ENCODE measurements around the gene C3AR1.

C3AR1 gene

GRCh38 chr12:8037046-8037663 lies 29.0 kb downstream of the C3AR1 start:
- no peak for TF ChIP-seq CTCF (IDR thresholded peaks at IDR 0.05; ENCODE audit: low read depth, low read length, missing control alignments)
- no peak for DNase-seq (ENCODE audit: low read depth)
- H3K4me3 ChIP-seq (ENCODE audit: low read depth, low read length) = no peak overlapping the region
- in situ Hi-C loops (cut with HindIII; ENCODE audit: low sequenced_read_pairs) = no loop called here

DNA sequence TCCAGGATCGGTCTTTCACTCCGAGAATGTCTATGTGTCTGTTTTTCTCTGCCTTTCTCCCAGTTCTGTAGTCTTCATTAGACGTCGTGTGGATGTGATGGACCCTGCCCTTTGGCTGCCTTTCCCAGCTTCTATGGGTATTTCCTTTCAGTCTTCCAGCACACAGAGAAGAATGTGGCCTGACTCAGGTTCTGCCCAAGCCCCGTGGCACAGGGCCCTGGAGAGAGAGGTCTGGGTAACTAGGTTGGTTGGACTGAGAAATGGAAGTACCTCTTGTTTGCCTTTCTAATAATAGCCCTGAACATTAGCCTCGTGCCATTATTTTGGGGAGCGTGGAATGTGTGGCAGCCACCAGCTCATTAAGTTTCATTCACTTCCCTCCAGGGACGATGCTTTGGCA lies 29.8 kb downstream of the C3AR1 start:
- in situ Hi-C loops (cut with HindIII; ENCODE audit: low sequenced_read_pairs) = no loop called here
- TF ChIP-seq CTCF (IDR thresholded peaks at IDR 0.05; ENCODE audit: low read depth, low read length, missing control alignments) = no peak
- no peak for DNase-seq (ENCODE audit: low read depth)
- no peak overlapping the region for H3K4me3 ChIP-seq (ENCODE audit: low read depth, low read length)

DNA sequence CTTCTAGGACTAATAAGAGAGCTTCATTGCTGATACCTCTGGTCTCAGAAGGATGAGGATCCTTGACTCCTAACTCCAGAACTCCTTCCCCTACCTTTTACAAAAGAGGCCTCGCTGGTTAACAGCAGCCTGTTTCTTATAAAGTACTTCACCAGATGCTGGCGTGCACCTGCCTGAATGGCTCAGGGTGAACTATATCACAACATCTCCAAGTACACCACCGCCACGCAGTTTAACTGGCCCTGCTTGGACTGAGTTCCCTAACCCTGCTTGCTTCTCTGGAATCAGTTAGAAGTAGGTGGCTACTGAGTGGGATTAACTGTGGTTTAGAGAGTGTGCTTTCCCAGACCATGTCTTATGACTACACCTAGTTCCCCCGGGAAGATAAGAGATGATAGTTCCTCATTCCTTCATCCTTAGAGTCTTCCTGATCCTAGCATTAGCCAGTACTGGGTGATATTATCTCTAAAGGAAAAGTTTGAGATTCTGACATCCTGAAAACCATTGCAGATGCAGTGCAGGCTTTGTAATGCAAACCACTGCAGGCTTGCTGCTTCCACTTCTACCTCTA lies 30.6 kb downstream of the C3AR1 start:
- in situ Hi-C loops (cut with HindIII; ENCODE audit: low sequenced_read_pairs) = no loop called here
- TF ChIP-seq CTCF (IDR thresholded peaks at IDR 0.05; ENCODE audit: low read depth, low read length, missing control alignments) = no peak
- no peak overlapping the region for H3K4me3 ChIP-seq (ENCODE audit: low read depth, low read length)
- DNase-seq (ENCODE audit: low read depth) = no peak

DNA sequence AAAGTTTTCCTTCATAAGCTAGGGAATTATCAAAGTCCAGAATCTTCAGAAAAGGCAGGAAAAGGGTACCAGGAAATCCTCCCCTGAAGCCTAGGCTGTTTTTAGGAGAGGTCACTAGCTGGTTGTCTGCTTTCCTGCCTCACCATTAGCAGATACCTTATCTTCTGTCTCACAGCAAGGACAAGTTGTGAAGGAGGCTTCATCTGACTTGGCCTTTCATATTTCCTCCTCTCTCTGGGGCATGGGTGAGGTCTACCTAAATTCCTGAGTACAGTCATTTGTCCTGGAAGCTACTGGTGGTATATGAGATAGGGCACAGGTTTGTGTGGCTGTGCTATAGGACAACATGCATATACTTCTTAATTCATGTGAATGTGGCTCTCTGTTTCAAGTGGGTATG lies 31.4 kb downstream of the C3AR1 start:
- no peak overlapping the region for H3K4me3 ChIP-seq (ENCODE audit: low read depth, low read length)
- TF ChIP-seq CTCF (IDR thresholded peaks at IDR 0.05; ENCODE audit: low read depth, low read length, missing control alignments) = no peak

DNA sequence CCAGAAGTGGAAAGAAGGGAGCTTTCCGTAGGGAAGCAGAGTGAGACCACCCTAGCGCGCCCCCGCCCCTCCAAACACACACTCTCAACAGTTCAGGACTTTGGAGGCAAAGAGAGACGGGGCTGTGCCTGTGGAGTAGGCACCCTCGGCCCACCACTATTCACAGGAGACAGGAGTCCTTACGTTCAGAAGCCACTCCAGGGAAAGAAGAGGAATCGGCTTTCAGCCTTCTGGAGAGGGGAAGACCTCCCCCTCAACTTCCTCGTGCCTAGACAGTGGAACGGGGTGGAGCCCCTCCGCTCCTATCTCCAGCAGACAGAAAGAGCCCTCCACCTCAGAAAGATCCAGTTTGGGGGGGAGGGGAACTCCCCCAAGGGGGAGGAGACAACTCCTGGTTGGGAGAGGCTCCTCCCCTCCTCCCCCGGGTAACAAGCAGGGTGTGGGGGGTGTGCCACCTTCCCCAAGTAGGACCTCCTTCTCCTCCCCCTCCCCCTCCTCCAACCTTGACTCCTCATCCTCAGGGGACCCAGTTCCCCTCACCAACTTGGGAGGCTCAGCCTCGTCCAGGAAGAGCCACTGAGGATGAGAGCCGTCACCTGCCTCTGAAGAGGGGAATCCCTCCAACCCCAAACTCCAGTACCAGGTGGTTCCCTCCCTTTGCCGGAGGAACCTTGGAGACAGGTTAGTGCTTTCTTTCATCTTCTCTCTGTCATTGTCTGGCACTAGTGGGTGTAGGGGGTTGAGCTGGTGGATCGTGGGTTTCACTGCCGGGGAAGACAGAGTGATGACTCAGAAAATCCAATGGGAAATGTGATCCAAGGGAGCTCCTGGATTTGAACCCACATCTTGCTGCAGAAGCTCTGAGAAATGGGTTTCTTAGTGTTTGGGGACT lies 32.8 kb downstream of the C3AR1 start:
- DNase-seq (ENCODE audit: low read depth) = no peak
- TF ChIP-seq CTCF (IDR thresholded peaks at IDR 0.05; ENCODE audit: low read depth, low read length, missing control alignments) = no peak
- H3K4me3 ChIP-seq (ENCODE audit: low read depth, low read length) = peak overlapping the region; percentile 90
- in situ Hi-C loops (cut with HindIII; ENCODE audit: low sequenced_read_pairs) = no loop called here

More for the DNA sequence above, 31.4 kb downstream of the C3AR1 start:
- in situ Hi-C loops (cut with HindIII; ENCODE audit: low sequenced_read_pairs) = no loop called here
- DNase-seq (ENCODE audit: low read depth) = no peak

- H3K4me3 ChIP-seq (ENCODE audit: low read depth, low read length) = peak within 1 kb of the TSS; percentile 90
- peak; percentile 10 for TF ChIP-seq CTCF (IDR thresholded peaks at IDR 0.05; ENCODE audit: low read depth, low read length, missing control alignments)
- no peak for DNase-seq (ENCODE audit: low read depth)
- in situ Hi-C loops (cut with HindIII; ENCODE audit: low sequenced_read_pairs) = no loop called here
These were observed 33.7 kb downstream of the C3AR1 start, which contains the start of gene FOXJ2 for GRCh38 chr12:8032242-8033152. TSS of gene FOXJ2 (plus strand) at chr12:8032716. CDS start at chr12:8039833, 7,117 bp downstream.

Measured in astrocyte of the cerebellum (primary cell).